ENCODE results near the gene PRSS53. TPM values are rescaled to one million over a fixed set of nuclear protein-coding genes. Genes with fewer than 3 reads are reported as not detected.

Gene PRSS53
- total RNA-seq, 2 experiments from 2014 or later = 5.5 to 8.6 TPM

DNA sequence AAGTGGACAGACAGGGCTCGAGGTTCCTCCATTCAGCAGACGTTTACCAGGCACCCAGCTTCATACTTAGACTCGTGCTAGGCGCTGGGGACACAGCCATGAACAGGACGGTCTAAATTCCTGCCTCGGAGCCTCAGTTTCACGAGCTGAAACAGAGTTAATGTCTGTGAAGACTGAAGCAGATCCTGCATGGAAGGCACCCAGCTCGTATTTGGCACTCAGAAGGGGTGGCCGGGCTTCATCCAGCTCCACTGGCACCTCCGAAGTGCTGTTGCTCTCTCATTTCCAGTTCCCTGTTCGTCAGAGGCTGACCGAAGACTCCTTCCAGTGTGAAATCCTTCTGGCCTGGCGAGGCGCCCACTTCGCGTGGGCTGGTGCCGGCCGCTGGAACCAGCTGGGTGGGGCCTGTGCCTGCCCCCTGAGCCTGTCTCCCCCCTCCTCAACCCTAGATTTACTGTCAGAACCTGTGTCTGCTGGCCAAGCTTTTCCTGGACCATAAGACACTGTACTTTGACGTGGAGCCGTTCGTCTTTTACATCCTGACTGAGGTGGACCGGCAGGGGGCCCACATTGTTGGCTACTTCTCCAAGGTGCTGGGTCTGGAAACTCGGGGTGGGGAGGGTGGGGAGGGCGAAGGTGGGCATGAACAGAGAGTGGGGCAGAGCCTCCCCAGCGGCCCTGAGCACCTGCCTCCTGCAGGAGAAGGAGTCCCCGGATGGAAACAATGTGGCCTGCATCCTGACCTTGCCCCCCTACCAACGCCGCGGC, 41.0 kb upstream of the PRSS53 start:
- TF ChIP-seq, protein P1, sequence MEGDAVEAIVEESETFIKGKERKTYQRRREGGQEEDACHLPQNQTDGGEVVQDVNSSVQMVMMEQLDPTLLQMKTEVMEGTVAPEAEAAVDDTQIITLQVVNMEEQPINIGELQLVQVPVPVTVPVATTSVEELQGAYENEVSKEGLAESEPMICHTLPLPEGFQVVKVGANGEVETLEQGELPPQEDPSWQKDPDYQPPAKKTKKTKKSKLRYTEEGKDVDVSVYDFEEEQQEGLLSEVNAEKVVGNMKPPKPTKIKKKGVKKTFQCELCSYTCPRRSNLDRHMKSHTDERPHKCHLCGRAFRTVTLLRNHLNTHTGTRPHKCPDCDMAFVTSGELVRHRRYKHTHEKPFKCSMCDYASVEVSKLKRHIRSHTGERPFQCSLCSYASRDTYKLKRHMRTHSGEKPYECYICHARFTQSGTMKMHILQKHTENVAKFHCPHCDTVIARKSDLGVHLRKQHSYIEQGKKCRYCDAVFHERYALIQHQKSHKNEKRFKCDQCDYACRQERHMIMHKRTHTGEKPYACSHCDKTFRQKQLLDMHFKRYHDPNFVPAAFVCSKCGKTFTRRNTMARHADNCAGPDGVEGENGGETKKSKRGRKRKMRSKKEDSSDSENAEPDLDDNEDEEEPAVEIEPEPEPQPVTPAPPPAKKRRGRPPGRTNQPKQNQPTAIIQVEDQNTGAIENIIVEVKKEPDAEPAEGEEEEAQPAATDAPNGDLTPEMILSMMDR (IDR thresholded peaks at IDR 0.05) = no peak
- Mint-ChIP-seq H3K36me3 (ENCODE audit: low read depth) (peaks cover 17% of the 10 kb centered on the region), H3K4me3 (no peak overlapping the region), H3K4me1 (ENCODE audit: low read depth) (peaks cover 2% of the 10 kb centered on the region), H3K27me3 (no peaks in the 10 kb centered on the region), H3K9me3 (no peaks in the 10 kb centered on the region), H3K27ac (no peak overlapping the region)
- no peak for DNase-seq
- no peak for ATAC-seq
- ChIA-PET POLR2A (interaction anchor here (0.8 kb wide), 1 partner anchor 66 kb away, joined by 3 read pairs; no protein-coding TSS in a partner anchor), CTCF (interaction anchor here (3.0 kb wide), 1 partner anchor 12 kb away, joined by 12 read pairs; no protein-coding TSS in a partner anchor)
- intact Hi-C loops (cut with micrococcal nuclease) = no loop called here

DNA sequence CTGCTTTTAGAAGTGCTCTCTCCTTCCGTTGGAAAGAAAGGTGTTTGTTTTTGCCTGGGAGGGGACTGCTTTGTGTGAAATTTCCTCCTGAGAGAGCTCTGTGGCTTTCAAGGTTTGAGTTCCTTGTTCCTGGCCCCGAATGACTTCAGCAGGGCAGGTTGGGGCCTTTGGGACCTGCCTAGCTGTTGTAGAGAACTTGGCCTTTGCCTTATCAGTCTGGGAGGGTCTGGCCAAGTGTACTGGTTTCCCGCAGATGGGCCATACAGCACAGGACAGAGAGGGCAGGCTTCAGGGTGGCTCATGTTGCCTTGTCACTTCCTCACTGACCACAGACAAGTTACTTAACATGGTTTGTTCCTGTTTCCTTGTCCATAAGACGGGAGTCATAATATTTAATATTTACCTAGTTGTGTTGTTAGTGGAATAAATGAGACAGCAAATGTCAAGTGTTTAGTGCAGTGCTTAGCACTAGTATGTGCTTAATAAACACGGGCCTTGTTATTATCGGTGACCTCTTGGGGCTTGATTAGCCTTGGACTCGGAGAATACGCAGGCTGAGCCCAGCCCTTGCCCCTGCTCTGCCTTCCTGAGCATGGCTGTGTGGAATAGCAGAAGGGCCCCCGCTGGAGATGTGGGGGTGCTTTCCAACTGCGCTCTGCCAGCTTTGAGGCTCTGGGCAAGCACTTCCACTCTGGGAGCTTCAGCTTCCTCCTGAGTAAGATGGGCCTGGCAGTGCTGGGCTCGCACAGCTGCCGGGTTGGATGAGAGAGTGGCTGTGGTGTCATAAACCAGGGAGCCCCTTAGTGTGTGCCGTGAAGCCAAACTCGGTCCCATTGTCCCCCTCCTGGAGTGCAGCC, 40.2 kb upstream of the PRSS53 start:
- Mint-ChIP-seq H3K36me3 (ENCODE audit: low read depth) (peaks cover 21% of the 10 kb centered on the region), H3K27ac (no peak overlapping the region), H3K4me1 (ENCODE audit: low read depth) (peaks cover 2% of the 10 kb centered on the region), H3K4me3 (no peak overlapping the region), H3K27me3 (no peaks in the 10 kb centered on the region), H3K9me3 (no peaks in the 10 kb centered on the region)
- DNase-seq (no peak), ATAC-seq (no peak)
- ChIA-PET CTCF (interaction anchor here (0.7 to 3.0 kb wide), 2 partner anchors 13 kb away, joined by 3 to 12 read pairs; no protein-coding TSS in a partner anchor), POLR2A (interaction anchor here (0.8 kb wide), 1 partner anchor 66 kb away, joined by 3 read pairs; no protein-coding TSS in a partner anchor)
- TF ChIP-seq, protein P1 (IDR thresholded peaks at IDR 0.05) = no peak
- intact Hi-C loops (cut with micrococcal nuclease) = no loop called here

DNA sequence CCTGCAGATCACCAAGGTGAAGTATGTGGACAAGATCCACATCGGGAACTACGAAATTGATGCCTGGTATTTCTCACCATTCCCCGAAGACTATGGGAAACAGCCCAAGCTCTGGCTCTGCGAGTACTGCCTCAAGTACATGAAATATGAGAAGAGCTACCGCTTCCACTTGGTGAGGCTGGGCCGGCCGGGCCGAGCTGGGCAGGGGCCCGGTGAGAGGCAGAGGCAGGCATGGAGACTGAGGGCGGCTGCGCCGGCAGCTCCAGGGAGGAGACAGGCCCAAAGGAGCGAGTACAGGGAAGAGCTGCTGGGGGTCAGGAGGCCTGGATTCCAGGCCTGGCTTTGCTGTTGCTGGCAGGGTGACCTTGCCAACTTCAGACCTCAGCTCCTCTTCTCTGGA, 38.4 kb upstream of the PRSS53 start:
- ChIA-PET CTCF (interaction anchor here (1.9 kb wide), 1 partner anchor 15 kb away, joined by 8 read pairs; no protein-coding TSS in a partner anchor), POLR2A (interaction anchor here (1.2 kb wide), 1 partner anchor 10 kb away, joined by 5 read pairs; the partner anchor contains the start of gene KAT8)
- peaks cover 27% of the 10 kb centered on the region for H3K36me3 Mint-ChIP-seq (ENCODE audit: low read depth)
- H3K4me1 Mint-ChIP-seq (ENCODE audit: low read depth) = peaks cover 2% of the 10 kb centered on the region
- intact Hi-C loops (cut with micrococcal nuclease) = no loop called here
- no peak overlapping the region for H3K4me3 Mint-ChIP-seq
- DNase-seq (no peak), ATAC-seq (no peak)
- H3K27ac Mint-ChIP-seq = no peak overlapping the region
- no peaks in the 10 kb centered on the region for H3K9me3 Mint-ChIP-seq
- H3K27me3 Mint-ChIP-seq = no peaks in the 10 kb centered on the region
- TF ChIP-seq, protein P1 (IDR thresholded peaks at IDR 0.05) = no peak

DNA sequence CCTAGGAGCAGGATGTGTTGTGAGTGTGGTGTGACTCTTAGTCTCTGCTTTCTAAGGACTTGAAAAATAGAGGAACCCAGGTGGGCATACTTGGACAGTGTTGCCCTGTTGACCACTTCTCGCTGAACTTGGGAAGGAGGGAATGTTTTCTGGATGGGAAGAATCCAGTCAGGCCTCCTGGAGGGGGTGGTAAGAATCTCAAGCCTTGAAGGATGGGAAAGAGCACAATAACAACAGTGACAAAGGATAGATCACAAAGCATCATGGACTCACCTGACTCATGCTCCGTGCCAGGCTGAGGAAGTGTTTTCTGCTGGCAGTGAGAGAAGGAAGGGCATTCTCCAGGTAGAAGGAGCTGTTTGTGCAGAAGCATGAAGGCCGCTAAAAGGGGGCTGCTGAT, 37.1 kb upstream of the PRSS53 start:
- DNase-seq (no peak), ATAC-seq (no peak)
- no peak overlapping the region for H3K27ac Mint-ChIP-seq
- ChIA-PET POLR2A (no interaction called here), CTCF (interaction anchor here (1.9 kb wide), 1 partner anchor 16 kb away, joined by 8 read pairs; no protein-coding TSS in a partner anchor)
- no peaks in the 10 kb centered on the region for H3K27me3 Mint-ChIP-seq
- intact Hi-C loops (cut with micrococcal nuclease) = no loop called here
- no peaks in the 10 kb centered on the region for H3K9me3 Mint-ChIP-seq
- peaks cover 33% of the 10 kb centered on the region for H3K36me3 Mint-ChIP-seq (ENCODE audit: low read depth)
- H3K4me1 Mint-ChIP-seq (ENCODE audit: low read depth) = peaks cover 2% of the 10 kb centered on the region
- no peak overlapping the region for H3K4me3 Mint-ChIP-seq
- TF ChIP-seq, protein P1 (IDR thresholded peaks at IDR 0.05) = no peak

All from activated CD8-positive, alpha-beta T cell treated with anti-CD3 and anti-CD28 coated beads for 36 hours (primary cell).